Activated CD4-positive, alpha-beta T cell treated with anti-CD3 and anti-CD28 coated beads, Interleukin-2, amount 10 ng/mL, durations not matched to agents 24 days and 14 days (primary cell): ENCODE measurements around the gene OGN. TPM values are rescaled to one million over a fixed set of nuclear protein-coding genes. Genes with fewer than 3 reads are reported as not detected.

Experiments
- DNase-seq: peaks from one replicate; pipeline ENCODE4 v3.0.0; 2022
- H3K27ac Mint-ChIP-seq: one replicate; pipeline ENCODE4 v1.8.0; 2022; ENCODE audit warnings: mild to moderate bottlenecking, mixed read lengths
- H3K27me3 Mint-ChIP-seq: one replicate; pipeline ENCODE4 v1.8.0; 2022; ENCODE audit warnings: mixed read lengths
- H3K36me3 Mint-ChIP-seq: one replicate; pipeline ENCODE4 v1.8.0; 2022; ENCODE audit warnings: low read depth, mild to moderate bottlenecking, mixed read lengths
- H3K4me1 Mint-ChIP-seq: one replicate; pipeline ENCODE4 v1.8.0; 2021; ENCODE audit warnings: mixed read lengths
- H3K4me3 Mint-ChIP-seq: one replicate; pipeline ENCODE4 v1.8.0; 2022; ENCODE audit warnings: mild to moderate bottlenecking, moderate library complexity, mixed read lengths
- H3K9me3 Mint-ChIP-seq: one replicate; pipeline ENCODE4 v1.8.0; 2021; ENCODE audit warnings: mixed read lengths
- intact Hi-C: fragments of 100-400 bp; cut with micrococcal nuclease; formaldehyde crosslinking; loops from one replicate; pipeline ENCODE4 v1.15.1; 2023
- total RNA-seq: library from RNA; stranded (reverse); gene quantifications from 2 replicates; pipeline ENCODE4 v1.2.3, GENCODE V29; 2022

Gene OGN
- not detected in 2 replicates for total RNA-seq

DNA sequence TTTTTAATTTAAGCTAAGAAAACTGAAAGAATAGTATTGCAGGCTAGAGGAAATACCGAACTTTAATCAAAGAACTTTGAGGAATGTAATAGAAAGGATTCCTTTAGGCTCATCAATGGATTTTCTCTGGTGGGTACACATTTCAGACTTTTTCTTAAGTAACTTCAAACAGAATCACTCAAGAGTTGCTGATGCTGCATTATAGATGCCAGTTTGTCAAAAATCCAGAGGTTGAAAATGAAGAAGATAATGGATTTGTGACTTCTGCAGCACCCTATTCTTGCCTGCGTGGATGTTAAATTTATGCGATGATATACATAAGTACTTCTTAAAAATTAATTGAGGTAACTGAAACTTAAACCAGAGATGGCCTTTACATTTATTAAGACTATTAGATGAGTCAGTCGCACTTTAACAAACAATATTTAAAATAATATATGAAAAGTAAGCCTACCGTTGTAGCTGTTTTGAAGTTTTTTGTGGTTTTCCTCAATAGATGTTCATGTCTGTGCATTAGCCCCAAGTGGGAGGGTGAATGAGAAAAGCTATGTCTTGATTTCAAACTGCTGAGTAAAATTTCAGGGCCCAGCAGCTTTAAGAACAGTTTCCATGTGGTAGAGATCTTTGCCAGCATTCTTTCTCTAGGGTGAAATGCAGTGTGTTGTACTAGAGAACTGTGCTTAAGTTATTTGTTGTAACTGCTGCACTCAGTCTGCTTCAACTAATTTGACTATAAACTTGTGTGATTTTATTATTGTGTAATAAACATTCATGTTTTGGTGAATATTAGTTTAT is at the start of gene OGN:
Gene OGN (minus strand): TSS at position 537 of the 795 bp plus-strand sequence. CDS start 1,171 bp downstream, outside the sequence.
- DNase-seq, result no peak
- Mint-ChIP-seq H3K4me1 (peaks cover 23% of the 10 kb centered on the region), H3K4me3 (no peak within 1 kb of the TSS), H3K27ac (no peak within 1 kb of the TSS), H3K36me3 (peaks cover 2% of the 10 kb centered on the region), H3K9me3 (no peaks in the 10 kb centered on the region), H3K27me3 (no peaks in the 10 kb centered on the region)
- intact Hi-C loops, result no loop called here

GRCh38 chr9:92446536-92446935 is 42.2 kb upstream of the OGN start:
- intact Hi-C loops, result no loop called here
- Mint-ChIP-seq H3K4me1 (no peaks in the 10 kb centered on the region), H3K27ac (no peak overlapping the region), H3K9me3 (no peaks in the 10 kb centered on the region), H3K4me3 (no peak overlapping the region), H3K36me3 (no peaks in the 10 kb centered on the region), H3K27me3 (no peaks in the 10 kb centered on the region)
- no peak for DNase-seq

GRCh38 chr9:92444841-92445240 is 40.5 kb upstream of the OGN start:
- Mint-ChIP-seq H3K27me3 (no peaks in the 10 kb centered on the region), H3K9me3 (no peaks in the 10 kb centered on the region), H3K36me3 (no peaks in the 10 kb centered on the region), H3K4me1 (peaks cover 6% of the 10 kb centered on the region), H3K27ac (no peak overlapping the region), H3K4me3 (no peak overlapping the region)
- intact Hi-C loops, result no loop called here
- peak; percentile 46 for DNase-seq

DNA sequence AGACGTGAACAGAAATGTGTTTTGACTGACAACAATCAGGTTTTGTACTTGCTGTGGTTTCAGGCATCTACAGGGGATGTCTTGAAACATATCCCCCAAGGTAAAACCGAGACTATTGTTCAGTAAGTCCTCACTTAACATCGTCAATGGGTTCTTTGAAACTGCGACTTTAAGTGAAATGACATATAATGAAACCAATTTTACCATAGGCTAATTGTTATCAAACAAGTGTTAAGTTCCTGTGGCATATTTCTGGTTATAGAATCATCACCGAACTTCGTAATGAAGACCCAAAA is 36.3 kb upstream of the OGN start:
- H3K4me1 Mint-ChIP-seq, result peaks cover 7% of the 10 kb centered on the region
- no peak for DNase-seq
- intact Hi-C loops, result no loop called here
- no peaks in the 10 kb centered on the region for H3K9me3 Mint-ChIP-seq
- no peaks in the 10 kb centered on the region for H3K36me3 Mint-ChIP-seq
- H3K27me3 Mint-ChIP-seq, result no peaks in the 10 kb centered on the region
- H3K4me3 Mint-ChIP-seq, result peak overlapping the region; percentile 7
- no peak overlapping the region for H3K27ac Mint-ChIP-seq

GRCh38 chr9:92439921-92440750 is 35.8 kb upstream of the OGN start:
- Mint-ChIP-seq H3K36me3 (no peaks in the 10 kb centered on the region), H3K4me1 (peaks cover 7% of the 10 kb centered on the region), H3K4me3 (peak overlapping the region; percentile 7), H3K27me3 (no peaks in the 10 kb centered on the region), H3K27ac (no peak overlapping the region), H3K9me3 (no peaks in the 10 kb centered on the region)
- no peak for DNase-seq
- intact Hi-C loops, result no loop called here

DNA sequence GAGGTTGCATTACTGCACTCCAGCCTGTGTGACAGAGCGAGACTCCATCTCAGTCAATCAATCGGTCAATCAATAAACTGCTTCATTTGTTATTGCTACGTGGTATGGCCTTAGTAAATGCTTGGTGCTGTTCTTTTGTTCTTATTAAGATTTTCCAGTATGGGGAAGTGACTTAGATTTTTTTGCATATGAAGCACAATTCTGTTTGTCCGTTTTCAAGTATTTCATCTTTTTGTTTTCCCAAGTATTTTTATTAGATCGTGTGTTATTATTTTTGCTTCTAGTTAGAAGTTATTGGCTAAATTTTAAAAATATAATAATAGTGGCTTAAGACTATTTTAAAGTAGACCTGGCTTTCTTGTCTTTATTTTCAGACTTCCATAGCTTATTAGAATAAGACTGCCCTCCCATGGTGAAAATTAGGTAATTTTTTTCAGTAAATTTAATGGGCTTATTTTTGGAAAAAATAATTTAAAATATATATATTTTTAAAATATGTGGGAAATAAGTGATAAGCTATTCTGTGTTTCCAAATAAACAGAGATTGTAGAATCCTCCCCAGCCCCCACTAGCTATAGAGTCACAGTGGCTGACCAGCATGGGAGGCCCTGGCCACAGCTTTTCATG is 34.6 kb upstream of the OGN start:
- DNase-seq, result no peak
- intact Hi-C loops, result no loop called here
- H3K27me3 Mint-ChIP-seq, result no peaks in the 10 kb centered on the region
- H3K4me1 Mint-ChIP-seq, result peaks cover 7% of the 10 kb centered on the region
- no peak overlapping the region for H3K27ac Mint-ChIP-seq
- no peaks in the 10 kb centered on the region for H3K36me3 Mint-ChIP-seq
- no peak overlapping the region for H3K4me3 Mint-ChIP-seq
- no peaks in the 10 kb centered on the region for H3K9me3 Mint-ChIP-seq

- intact Hi-C loops, result no loop called here
- Mint-ChIP-seq H3K27ac (no peak overlapping the region), H3K9me3 (no peaks in the 10 kb centered on the region), H3K4me3 (no peak overlapping the region), H3K4me1 (peaks cover 3% of the 10 kb centered on the region), H3K36me3 (peaks cover 1% of the 10 kb centered on the region), H3K27me3 (no peaks in the 10 kb centered on the region)
- no peak for DNase-seq
These were observed 30.9 kb upstream of the OGN start for GRCh38 chr9:92435263-92435662.

DNA sequence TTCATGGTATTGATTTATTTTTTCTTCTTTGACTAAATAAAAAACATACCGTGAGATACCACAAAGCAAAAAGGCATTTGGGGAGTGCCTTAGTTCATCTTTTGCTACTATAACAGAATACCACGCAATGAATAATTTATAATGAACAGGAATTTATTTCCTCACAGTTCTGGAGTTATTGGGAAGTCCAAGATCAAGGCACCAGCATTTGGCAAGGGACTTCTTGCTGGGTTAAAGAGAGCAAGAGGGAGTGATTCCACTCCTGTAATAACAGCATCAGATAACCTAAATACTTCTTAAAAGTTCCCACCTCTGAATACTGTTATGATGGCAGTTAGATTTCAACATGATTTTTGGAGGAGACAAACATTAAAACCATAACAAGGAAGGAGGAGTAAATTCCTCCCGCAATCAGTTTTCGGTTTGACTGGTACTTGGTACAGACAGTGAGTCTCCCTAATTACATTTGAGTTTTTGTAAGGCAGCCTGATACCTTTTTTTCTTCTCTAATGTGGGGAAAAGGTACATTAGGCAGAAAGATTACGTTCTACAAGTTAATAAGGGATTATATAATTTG is 28.7 kb upstream of the OGN start:
- no peak overlapping the region for H3K4me3 Mint-ChIP-seq
- intact Hi-C loops, result no loop called here
- no peaks in the 10 kb centered on the region for H3K27me3 Mint-ChIP-seq
- no peaks in the 10 kb centered on the region for H3K9me3 Mint-ChIP-seq
- no peaks in the 10 kb centered on the region for H3K4me1 Mint-ChIP-seq
- H3K27ac Mint-ChIP-seq, result no peak overlapping the region
- DNase-seq, result no peak
- H3K36me3 Mint-ChIP-seq, result peaks cover 1% of the 10 kb centered on the region

DNA sequence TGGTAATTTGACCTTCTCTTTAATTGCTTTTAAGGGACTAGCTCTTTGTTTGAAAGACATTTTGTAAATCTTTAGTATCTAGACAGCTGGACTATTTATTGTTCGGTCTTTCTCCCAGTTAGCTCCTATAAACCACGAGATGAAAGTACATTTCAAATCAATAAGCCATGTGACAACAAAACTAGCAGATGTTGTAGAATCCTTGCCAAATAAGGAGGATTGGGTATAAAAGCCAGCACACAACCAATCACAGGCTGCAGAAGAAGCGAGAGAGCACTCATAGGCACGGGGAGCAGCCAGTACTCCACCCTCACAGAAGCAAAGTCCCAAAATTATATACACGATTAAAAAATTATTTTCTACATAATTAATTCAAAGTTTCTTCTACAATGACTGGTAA is 28.0 kb upstream of the OGN start:
- H3K36me3 Mint-ChIP-seq, result peaks cover 1% of the 10 kb centered on the region
- no peak overlapping the region for H3K4me3 Mint-ChIP-seq
- H3K27me3 Mint-ChIP-seq, result no peaks in the 10 kb centered on the region
- no peak for DNase-seq
- H3K4me1 Mint-ChIP-seq, result no peaks in the 10 kb centered on the region
- no peak overlapping the region for H3K27ac Mint-ChIP-seq
- H3K9me3 Mint-ChIP-seq, result no peaks in the 10 kb centered on the region
- intact Hi-C loops, result no loop called here

- no peak overlapping the region for H3K4me3 Mint-ChIP-seq
- peaks cover 1% of the 10 kb centered on the region for H3K36me3 Mint-ChIP-seq
- H3K27me3 Mint-ChIP-seq, result no peaks in the 10 kb centered on the region
- no peak overlapping the region for H3K27ac Mint-ChIP-seq
- H3K4me1 Mint-ChIP-seq, result no peaks in the 10 kb centered on the region
- no peaks in the 10 kb centered on the region for H3K9me3 Mint-ChIP-seq
- no peak for DNase-seq
- intact Hi-C loops, result no loop called here
These were observed 25.5 kb upstream of the OGN start for GRCh38 chr9:92429836-92430235.

GRCh38 chr9:92426501-92427145 is 22.2 kb upstream of the OGN start:
- Mint-ChIP-seq H3K27me3 (no peaks in the 10 kb centered on the region), H3K4me1 (no peaks in the 10 kb centered on the region), H3K9me3 (no peaks in the 10 kb centered on the region), H3K4me3 (no peak overlapping the region), H3K27ac (no peak overlapping the region), H3K36me3 (peaks cover 1% of the 10 kb centered on the region)
- intact Hi-C loops, result no loop called here
- DNase-seq, result peak; percentile 40

- no peaks in the 10 kb centered on the region for H3K9me3 Mint-ChIP-seq
- H3K27ac Mint-ChIP-seq, result no peak overlapping the region
- DNase-seq, result no peak
- no peaks in the 10 kb centered on the region for H3K4me1 Mint-ChIP-seq
- intact Hi-C loops, result no loop called here
- H3K36me3 Mint-ChIP-seq, result no peaks in the 10 kb centered on the region
- no peaks in the 10 kb centered on the region for H3K27me3 Mint-ChIP-seq
- H3K4me3 Mint-ChIP-seq, result no peak overlapping the region
These were observed 21.1 kb upstream of the OGN start for GRCh38 chr9:92425474-92425873.

GRCh38 chr9:92424340-92424739 is 20.0 kb upstream of the OGN start, which contains the start of gene OMD:
TSS of gene OMD (minus strand) at chr9:92424471. CDS start at chr9:92417558, 6,913 bp downstream.
- Mint-ChIP-seq H3K4me1 (no peaks in the 10 kb centered on the region), H3K9me3 (no peaks in the 10 kb centered on the region), H3K27ac (no peak within 1 kb of the TSS), H3K4me3 (no peak within 1 kb of the TSS), H3K36me3 (no peaks in the 10 kb centered on the region), H3K27me3 (no peaks in the 10 kb centered on the region)
- no peak for DNase-seq
- intact Hi-C loops, result no loop called here
